H1 (cell line): Measurements from ENCODE around the gene TAF1B. TPM values are rescaled to one million over a fixed set of nuclear protein-coding genes. Genes with fewer than 3 reads are reported as not detected.

Source experiments
- polyA plus RNA-seq, 7 experiments: library from polyadenylated mRNA; depleted of rRNA in 3 of 7; stranded (reverse) in 5 of 7; unstranded in 2 of 7; fragments of >200 nt in 5 of 7; fragments of 200-250 nt in 2 of 7; gene quantifications; 1 replicate in 5 of 7; 2 replicates in 1 of 7; 4 replicates in 1 of 7; pipeline versions ENCODE4 v1.2.1 to v1.2.3, GENCODE V29; 2011 to 2013; ENCODE audit warnings: missing spikeins in 2 of 7, mixed read lengths in 2 of 7
- total RNA-seq: library from RNA; stranded (reverse); fragmentation: NEBNext Ultra II Directional; extraction: Animal tissue kit (Norgen Biotek cat#: 25700); gene quantifications from 2 replicates; pipeline ENCODE4 v1.2.1, GENCODE V29; 2021

Gene TAF1B
- total and polyA plus RNA-seq, 2 of the 8 experiments (the other 6 are each of a cell fraction or from before 2014, with no cell fraction given): 6.6 to 25.2 TPM

Other genes starting within 250 kb of the TAF1B start
- 468 and 480 TPM in 2 replicates for gene YWHAQ, start 212.5 kb upstream of the TAF1B start, total RNA-seq
- gene YWHAQ, start 212.5 kb upstream of the TAF1B start, polyA plus RNA-seq (2011; rRNA removed): 225 and 244 TPM in 2 replicates
- gene GRHL1, start 108.2 kb downstream of the TAF1B start, total RNA-seq: 2.8 and 3.6 TPM in 2 replicates
- 1.3 and 1.6 TPM in 2 replicates for gene GRHL1, start 108.2 kb downstream of the TAF1B start, polyA plus RNA-seq (2011; rRNA removed)
- 4.6 and 6.4 TPM in 2 replicates for gene KLF11, start 200.1 kb downstream of the TAF1B start, total RNA-seq
- 8.6 and 10.1 TPM in 2 replicates for gene KLF11, start 200.1 kb downstream of the TAF1B start, polyA plus RNA-seq (2011; rRNA removed)
- gene CYS1, start 236.9 kb downstream of the TAF1B start, total RNA-seq: 0.13 and 0.25 TPM in 2 replicates
- 0.09 and 0.57 TPM in 2 replicates for gene CYS1, start 236.9 kb downstream of the TAF1B start, polyA plus RNA-seq (2011; rRNA removed)